ENCODE measurements around the gene EXOC2. TPM values are rescaled to one million over a fixed set of nuclear protein-coding genes. Genes with fewer than 3 reads are reported as not detected.

Gene EXOC2
- total RNA-seq, 1 experiment from 2014 or later, result 30.5 TPM

DNA sequence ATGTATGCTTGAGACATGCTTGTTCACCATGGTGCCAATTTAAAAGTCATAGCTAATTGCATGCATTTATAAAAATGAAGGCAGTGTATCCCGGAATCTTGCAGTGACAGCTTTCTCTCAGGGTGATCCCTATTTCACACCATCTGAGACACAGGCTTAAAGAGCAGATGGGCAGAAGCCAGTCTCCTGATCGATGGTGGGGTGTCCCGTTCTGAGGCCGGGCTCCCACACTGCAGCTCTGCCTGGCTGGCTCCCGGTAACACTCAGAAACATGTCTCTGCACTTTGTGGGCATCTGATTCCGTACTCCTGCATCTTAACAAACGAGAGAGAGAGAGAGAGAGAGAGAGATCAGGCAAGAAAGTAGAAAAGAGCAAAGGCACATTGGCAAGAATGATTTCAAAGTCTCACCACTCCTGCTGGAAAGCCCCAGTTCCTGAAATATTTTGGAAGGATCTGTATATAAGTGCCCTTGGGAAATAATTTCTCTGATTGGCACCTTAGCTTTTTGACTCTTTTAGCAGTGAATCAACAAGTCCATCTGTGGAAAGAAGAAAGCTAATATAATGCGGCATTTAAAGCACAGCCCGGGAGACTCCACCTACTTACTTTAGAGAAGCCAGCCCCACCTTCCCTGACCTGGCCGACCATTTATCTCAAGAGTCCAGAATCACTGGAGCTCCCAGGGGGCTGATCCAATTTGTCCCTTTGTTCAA is 36.8 kb upstream of the EXOC2 start:
- ChIA-PET CTCF (interaction anchor here (0.7 kb wide), 1 partner anchor 580 kb away, joined by 3 read pairs; no protein-coding TSS in a partner anchor), POLR2A (interaction anchor here (0.7 kb wide), 1 partner anchor 616 kb away, joined by 4 read pairs; no protein-coding TSS in a partner anchor)
- H3K9me3 ChIP-seq (ENCODE audit: control insufficient read depth, insufficient read depth, low read depth, low read length), result no peaks in the 10 kb centered on the region
- H3K36me3 ChIP-seq (ENCODE audit: control insufficient read depth, insufficient read depth, low read length), result no peaks in the 10 kb centered on the region
- DNase-seq (ENCODE audit: low read depth, low spot score) (no peak), ATAC-seq (no peak)
- H3K27me3 ChIP-seq (ENCODE audit: control insufficient read depth, insufficient read depth, low read length), result peaks cover 37% of the 10 kb centered on the region
- BruUV-seq (replicated peaks), result no TSS peak
- intact Hi-C loops (cut with micrococcal nuclease; ENCODE audit: unreplicated experiment), result no loop called here
- no peak for TF ChIP-seq SIN3A (IDR thresholded peaks at IDR 0.05; ENCODE audit: borderline replicate concordance, insufficient read depth, low read depth, low read length)
- no peak for TF ChIP-seq POLR2AphosphoS5 (IDR thresholded peaks at IDR 0.05; ENCODE audit: low read depth, low read length)
- no peak for TF ChIP-seq TCF7L2 (IDR thresholded peaks at IDR 0.05; ENCODE audit: low read depth, low read length)
- no peak for TF ChIP-seq CTCF (IDR thresholded peaks at IDR 0.05)
- no peak for TF ChIP-seq REST (IDR thresholded peaks at IDR 0.05; ENCODE audit: insufficient read depth in 1 of 2, low read depth in 2 of 2, low read length in 1 of 2)
- in situ Hi-C loops (cut with HindIII; ENCODE audit: low pct_unique_long_range_greater_than_20kb, low sequenced_read_pairs), result no loop called here
- no peak overlapping the region for H3K27ac ChIP-seq (ENCODE audit: low read length)
- no peaks in the 10 kb centered on the region for H3K4me1 ChIP-seq (ENCODE audit: control insufficient read depth, insufficient read depth, low read length)
- no peak overlapping the region for H3K4me3 ChIP-seq (ENCODE audit: low read depth in 2 of 2, low read length in 2 of 2)

- ChIA-PET CTCF (no interaction called here), POLR2A (no interaction called here)
- no peak for ATAC-seq
- no peak for DNase-seq (ENCODE audit: low read depth, low spot score)
- no peak overlapping the region for H3K27ac ChIP-seq (ENCODE audit: low read length)
- H3K4me1 ChIP-seq (ENCODE audit: control insufficient read depth, insufficient read depth, low read length), result no peaks in the 10 kb centered on the region
- H3K36me3 ChIP-seq (ENCODE audit: control insufficient read depth, insufficient read depth, low read length), result no peaks in the 10 kb centered on the region
- peaks cover 37% of the 10 kb centered on the region for H3K27me3 ChIP-seq (ENCODE audit: control insufficient read depth, insufficient read depth, low read length)
- intact Hi-C loops (cut with micrococcal nuclease; ENCODE audit: unreplicated experiment), result no loop called here
- H3K9me3 ChIP-seq (ENCODE audit: control insufficient read depth, insufficient read depth, low read depth, low read length), result no peaks in the 10 kb centered on the region
- H3K4me3 ChIP-seq (ENCODE audit: low read depth in 2 of 2, low read length in 2 of 2), result no peak overlapping the region
- in situ Hi-C loops (cut with HindIII; ENCODE audit: low pct_unique_long_range_greater_than_20kb, low sequenced_read_pairs), result no loop called here
- no TSS peak for BruUV-seq (replicated peaks)
- TF ChIP-seq POLR2AphosphoS5 (IDR thresholded peaks at IDR 0.05; ENCODE audit: low read depth, low read length) (no peak), SIN3A (IDR thresholded peaks at IDR 0.05; ENCODE audit: borderline replicate concordance, insufficient read depth, low read depth, low read length) (no peak), TCF7L2 (IDR thresholded peaks at IDR 0.05; ENCODE audit: low read depth, low read length) (no peak), CTCF (IDR thresholded peaks at IDR 0.05) (no peak), REST (IDR thresholded peaks at IDR 0.05; ENCODE audit: insufficient read depth in 1 of 2, low read depth in 2 of 2, low read length in 1 of 2) (no peak)
Measured at GRCh38 chr6:727856-728255, 34.9 kb upstream of the EXOC2 start.

Measured in Panc1 (cell line).